HepG2 (cell line): ENCODE data around the gene PIEZO1. TPM values are rescaled to one million over a fixed set of nuclear protein-coding genes. Genes with fewer than 3 reads are reported as not detected.
A peak's percentile ranks its signal among the peaks of the same experiment; 100 is the strongest.

ENCODE experiments used
- ETV5 ChIP-seq: IDR thresholded peaks from 2 replicates; pipeline ENCODE4 v1.6.1; 2018; ENCODE audit warnings: missing biosample characterization, missing genetic modification reagents, inconsistent platforms, borderline replicate concordance
- GMEB1 ChIP-seq: sonication (generic); formaldehyde crosslinking; IDR thresholded peaks from 2 replicates; pipeline ENCODE4 v1.5.1; 2020; ENCODE audit warnings: missing genetic modification reagents, mild to moderate bottlenecking, borderline replicate concordance
- GPN1 ChIP-seq: sonication (generic); formaldehyde crosslinking; IDR thresholded peaks from 2 replicates; pipeline ENCODE4 v1.5.1; 2020; ENCODE audit warnings: missing genetic modification reagents, borderline replicate concordance
- NFATC3 ChIP-seq: sonication (generic); formaldehyde crosslinking; IDR thresholded peaks from 2 replicates; pipeline ENCODE4 v1.5.1; 2020; ENCODE audit warnings: mild to moderate bottlenecking, missing genetic modification reagents
- RCOR2 ChIP-seq: IDR thresholded peaks from 2 replicates; pipeline ENCODE4 v1.6.1; 2016; ENCODE audit warnings: missing biosample characterization, missing genetic modification reagents
- SOX13 ChIP-seq, 3 experiments: fragments of 450-650 bp in 1 of 3; sonication (generic) in 1 of 3; formaldehyde crosslinking in 1 of 3; IDR thresholded peaks in 2 of 3; conservative IDR thresholded peaks in 1 of 3; 2 replicates each; pipeline versions ENCODE4 v1.5.0 to v1.6.1; 2016 to 2020; ENCODE audit warnings: antibody characterized with exemption in 1 of 3, mild to moderate bottlenecking in 1 of 3, missing compliant biosample characterization in 1 of 3, missing genetic modification reagents in 1 of 3, moderate library complexity in 1 of 3
- TARDBP ChIP-seq: sonication (generic); formaldehyde crosslinking; IDR thresholded peaks from 2 replicates; pipeline ENCODE4 v1.8.0; 2022; ENCODE audit warnings: mild to moderate bottlenecking, missing genetic modification reagents
- ZBED4 ChIP-seq: sonication (generic); formaldehyde crosslinking; IDR thresholded peaks from 2 replicates; pipeline ENCODE4 v1.4.0; 2020; ENCODE audit warnings: missing genetic modification reagents, borderline replicate concordance
- ZBTB37 ChIP-seq: sonication (generic); formaldehyde crosslinking; IDR thresholded peaks from 2 replicates; pipeline ENCODE4 v1.4.0; 2020; ENCODE audit warnings: mild to moderate bottlenecking, missing genetic modification reagents
- ZFP90 ChIP-seq: sonication (generic); formaldehyde crosslinking; IDR thresholded peaks from 2 replicates; pipeline ENCODE4 v1.8.0; 2022; ENCODE audit warnings: missing genetic modification reagents, mild to moderate bottlenecking, inconsistent platforms, borderline replicate concordance
- ZNF451 ChIP-seq: sonication (generic); formaldehyde crosslinking; IDR thresholded peaks from 2 replicates; pipeline ENCODE4 v1.5.0; 2020; ENCODE audit warnings: mild to moderate bottlenecking, missing genetic modification reagents
- ZNF574 ChIP-seq: sonication (generic); formaldehyde crosslinking; IDR thresholded peaks from 2 replicates; pipeline ENCODE4 v1.4.0; 2020; ENCODE audit warnings: missing genetic modification reagents
- ZNF800 ChIP-seq: sonication (generic); formaldehyde crosslinking; IDR thresholded peaks from 2 replicates; pipeline ENCODE4 v1.4.0; 2020; ENCODE audit warnings: missing genetic modification reagents
- polyA plus RNA-seq, 8 experiments: library from polyadenylated mRNA; depleted of rRNA in 3 of 8; stranded (reverse) in 7 of 8; unstranded in 1 of 8; fragments of >200 nt; fragmentation: Illumina TruSeq in 4 of 8; extraction: Trizol in 4 of 8; gene quantifications; 2 replicates each; pipeline versions ENCODE4 v1.2.1 to v1.2.3, GENCODE V29; 2011 to 2016; ENCODE audit warnings: low read depth in 4 of 8, missing spikeins in 1 of 8, mixed read lengths in 1 of 8; ENCODE audit not compliant: insufficient read depth in 1 of 8
- total RNA-seq, 5 experiments: library from RNA; depleted of rRNA; stranded (reverse); fragments of >200 nt; fragmentation: Illumina TruSeq; extraction: Trizol; gene quantifications; 2 replicates each; pipeline ENCODE4 v1.2.3, GENCODE V29; 2016; ENCODE audit warnings: low read depth in 1 of 5

The PIEZO1 gene
- total and polyA plus RNA-seq, 2 of the 13 experiments (the other 11 are each of a cell fraction or from before 2014, with no cell fraction given): 67.9 to 85.0 TPM

- no peak for TF ChIP-seq GMEB1 (CRISPR knock-in tag)
- peak; percentile 64 for TF ChIP-seq ZNF574 (CRISPR knock-in tag)
- TF ChIP-seq ZNF800: no peak
- no peak for TF ChIP-seq ZNF451 (CRISPR knock-in tag)
- TF ChIP-seq NFATC3 (CRISPR knock-in tag): no peak
- TF ChIP-seq ZBED4 (CRISPR knock-in tag): no peak
- TF ChIP-seq TARDBP (CRISPR knock-in tag): no peak
- TF ChIP-seq ZBTB37 (CRISPR knock-in tag): no peak
- TF ChIP-seq ZFP90: peak; percentile 64; the same call in 1 of the 2 replicates
- no peak for TF ChIP-seq GPN1 (CRISPR knock-in tag)
- TF ChIP-seq SOX13 (IDR thresholded peaks at IDR 0.05): no peak
- no peak for TF ChIP-seq SOX13 (CRISPR knock-in tag; conservative IDR thresholded peaks at IDR 0.05 in 1 of 2, IDR thresholded peaks at IDR 0.05 in 1 of 2)
- TF ChIP-seq ETV5: no peak
- TF ChIP-seq RCOR2 (CRISPR knock-in tag): no peak
Measured at GRCh38 chr16:88743693-88744576, 41.1 kb downstream of the PIEZO1 start (continued).
